Measurements from ENCODE around the gene DDTL.

The DDTL gene

GRCh38 chr22:24016156-24016555, 49.5 kb downstream of the DDTL start:
- H3K27ac ChIP-seq (ENCODE audit: poor library complexity, severe bottlenecking) = no peak overlapping the region
- DNase-seq (ENCODE audit: low spot score) = no peak
- no peaks in the 10 kb centered on the region for H3K27me3 ChIP-seq (ENCODE audit: insufficient read depth, poor library complexity, severe bottlenecking)
- H3K4me3 ChIP-seq (ENCODE audit: severe bottlenecking) = no peak overlapping the region
- H3K9me3 ChIP-seq (ENCODE audit: severe bottlenecking) = no peaks in the 10 kb centered on the region
- H3K36me3 ChIP-seq (ENCODE audit: low read depth) = peaks cover 10% of the 10 kb centered on the region
- TF ChIP-seq CTCF (IDR thresholded peaks at IDR 0.05; ENCODE audit: poor library complexity, severe bottlenecking) = no peak
- H3K4me1 ChIP-seq (ENCODE audit: insufficient read depth, poor library complexity, severe bottlenecking) = no peaks in the 10 kb centered on the region
- no peak for ATAC-seq (ENCODE audit: low read depth)

- Histone ChIP-seq H3K36me3 (ENCODE audit: low read depth) (peaks cover 18% of the 10 kb centered on the region), H3K9me3 (ENCODE audit: severe bottlenecking) (peaks cover 3% of the 10 kb centered on the region), H3K4me3 (ENCODE audit: severe bottlenecking) (no peak overlapping the region), H3K4me1 (ENCODE audit: insufficient read depth, poor library complexity, severe bottlenecking) (no peaks in the 10 kb centered on the region), H3K27me3 (ENCODE audit: insufficient read depth, poor library complexity, severe bottlenecking) (no peaks in the 10 kb centered on the region), H3K27ac (ENCODE audit: poor library complexity, severe bottlenecking) (no peak overlapping the region)
- TF ChIP-seq CTCF (IDR thresholded peaks at IDR 0.05; ENCODE audit: poor library complexity, severe bottlenecking) = no peak
- DNase-seq (ENCODE audit: low spot score) = no peak
- no peak for ATAC-seq (ENCODE audit: low read depth)
Measured at GRCh38 chr22:24021304-24021703, 54.6 kb downstream of the DDTL start.

Data from RWPE2 (cell line).